NOMO-1 treated with dmso at 0.1 percent for 144 hours (cell line): ENCODE results near the gene EHD4.
A peak's percentile ranks its signal among the peaks of the same experiment; 100 is the strongest.

Experiments used
- DNase-seq: peaks from one replicate; lab custom pipeline; 2025; ENCODE audit not compliant: unreplicated experiment; lab: John Stamatoyannopoulos, UW

EHD4 gene

DNA sequence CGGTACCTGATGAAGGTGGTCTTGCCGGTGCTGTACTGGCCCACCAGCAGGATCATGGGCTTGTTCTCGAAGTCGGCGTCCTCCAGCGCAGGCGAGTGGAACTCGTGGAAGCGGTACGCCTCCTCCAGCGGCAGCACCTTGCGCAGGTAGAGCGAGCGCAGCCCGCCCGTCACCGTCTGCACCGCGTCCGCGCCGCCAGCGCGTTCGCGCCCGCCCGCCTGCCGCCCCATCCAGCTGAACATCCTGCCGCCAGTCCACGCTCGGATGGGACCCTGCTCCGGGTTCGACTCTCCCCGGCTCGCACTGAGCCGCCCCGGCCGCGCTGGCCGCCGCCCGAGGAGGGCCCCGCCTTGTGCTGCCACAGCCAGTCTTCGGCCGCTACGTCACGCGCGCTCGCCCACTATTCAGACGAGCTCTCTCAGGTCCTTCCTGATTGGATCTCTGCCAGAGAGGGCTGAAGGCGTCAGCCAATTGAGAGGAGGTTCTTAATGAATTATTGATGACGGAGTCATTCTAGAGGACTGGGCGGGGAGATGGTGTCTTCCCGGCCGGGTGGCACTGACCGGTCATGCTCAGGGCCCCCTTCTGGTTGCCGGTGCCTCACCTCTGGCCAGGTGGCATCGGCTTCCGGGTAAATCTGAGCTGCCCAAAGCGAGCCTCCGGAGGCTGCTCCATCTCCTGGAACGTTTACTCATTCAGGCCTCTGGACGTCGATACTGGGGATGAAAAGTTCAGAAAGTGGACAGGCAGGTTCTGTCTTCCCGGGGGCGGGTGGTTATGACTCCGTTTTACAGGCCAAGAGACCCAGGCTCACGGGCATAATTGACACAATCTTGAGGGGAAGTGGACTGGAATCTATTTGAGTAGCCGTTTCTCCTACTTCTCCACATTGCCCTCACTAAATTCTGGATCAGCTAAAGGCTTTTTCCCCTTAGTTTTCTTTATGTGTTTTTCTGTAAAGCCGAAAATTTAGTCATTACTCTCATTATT is at the start of gene EHD4:
Gene EHD4 (minus strand): TSS at position 305 of the 990 bp plus-strand sequence. CDS start 63 bp downstream, at position 242.
- DNase-seq: peak; percentile 96

GRCh38 chr15:42021593-42021992 is 49.2 kb upstream of the EHD4 start:
- DNase-seq: no peak

- no peak for DNase-seq
These were observed 48.4 kb upstream of the EHD4 start, which contains the start of gene PLA2G4E for GRCh38 chr15:42020713-42021273. PLA2G4E (minus strand) TSS chr15:42021042; CDS start chr15:42021030, 12 bp downstream.

- DNase-seq: no peak
These were observed 46.2 kb upstream of the EHD4 start for GRCh38 chr15:42018306-42019224.

- no peak for DNase-seq
These were observed 44.6 kb upstream of the EHD4 start for GRCh38 chr15:42016971-42017370.

DNA sequence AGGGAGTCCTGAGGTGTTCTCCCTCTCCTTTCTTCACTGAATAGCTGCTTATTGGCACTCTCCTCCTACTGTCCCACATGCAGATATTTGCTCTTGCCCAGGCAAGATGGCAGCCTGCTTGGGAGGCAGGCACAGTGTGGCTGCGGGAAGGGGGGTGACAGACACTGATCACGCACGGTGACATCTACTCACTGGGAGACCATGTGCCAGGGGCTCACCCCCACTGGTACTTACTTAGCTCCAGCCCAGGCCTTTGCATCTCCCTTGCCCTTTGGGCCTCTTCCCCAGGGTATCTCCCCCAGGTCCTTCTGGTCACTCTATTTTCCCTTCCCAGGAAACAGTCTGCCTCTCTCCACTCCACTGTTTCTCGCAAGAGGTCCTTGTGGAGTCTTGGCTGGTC is 42.0 kb upstream of the EHD4 start:
- DNase-seq: no peak

- DNase-seq: no peak
These were observed 40.6 kb upstream of the EHD4 start for GRCh38 chr15:42012928-42013482.

DNA sequence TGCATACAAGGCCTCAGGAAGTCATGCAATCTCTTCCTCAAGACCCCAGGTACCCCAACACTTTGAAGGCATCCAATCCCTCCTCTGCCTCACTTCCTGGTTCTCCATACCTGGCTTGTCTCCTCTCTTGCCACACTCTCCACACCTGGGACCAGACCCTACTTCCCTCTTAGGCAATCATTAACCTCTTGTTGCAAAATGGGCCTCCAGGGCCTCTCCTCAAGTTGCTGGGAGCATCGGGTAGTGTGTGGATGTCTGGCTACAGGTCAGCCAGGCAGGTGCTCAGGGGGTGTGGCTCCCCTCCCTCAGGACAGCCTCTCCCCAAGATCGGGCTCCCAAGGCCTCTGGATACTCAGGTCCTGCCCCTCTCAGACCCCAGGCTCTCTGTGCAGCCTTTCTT is 39.9 kb upstream of the EHD4 start:
- no peak for DNase-seq

- DNase-seq: no peak
These were observed 38.7 kb upstream of the EHD4 start for GRCh38 chr15:42011074-42011473.

DNA sequence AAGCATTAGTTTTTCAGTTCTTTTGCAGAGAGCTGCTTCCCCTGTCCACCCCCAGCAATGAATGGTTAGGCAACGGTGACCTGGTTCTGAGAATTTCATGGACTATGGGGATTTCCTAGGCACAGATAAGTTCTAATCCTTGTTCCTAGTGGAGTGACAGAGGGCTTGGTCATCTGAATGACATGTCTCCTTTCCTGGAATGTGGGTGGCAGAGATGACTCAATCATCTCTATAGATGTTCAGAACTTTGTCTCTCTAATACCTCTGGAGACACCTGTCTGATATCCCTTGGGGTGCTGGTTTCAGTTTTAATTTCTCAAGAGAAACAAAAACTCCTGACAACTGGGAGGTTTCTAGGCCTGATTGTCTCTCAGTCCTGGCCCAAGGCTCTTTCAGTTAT is 38.1 kb upstream of the EHD4 start:
- DNase-seq: no peak

DNA sequence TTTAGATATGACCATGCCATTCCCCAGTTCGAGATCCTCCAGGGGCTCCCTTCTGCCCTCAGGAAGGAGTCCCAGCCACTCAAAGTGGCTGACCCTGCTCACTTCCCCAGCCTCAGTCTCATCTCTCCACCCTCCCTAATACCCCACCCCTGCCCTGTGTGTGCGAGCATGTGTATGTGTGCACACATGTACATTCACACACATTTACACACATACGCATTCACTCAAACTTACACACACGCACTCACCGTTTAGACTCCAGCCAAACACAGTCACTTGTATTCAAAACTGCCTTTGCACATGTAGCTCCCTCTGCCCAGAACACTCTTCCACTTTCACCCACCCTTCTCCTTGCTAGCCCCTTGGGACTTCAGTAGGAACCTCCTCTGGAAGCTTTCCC is 37.1 kb upstream of the EHD4 start:
- DNase-seq: no peak

- no peak for DNase-seq
These were observed 36.7 kb upstream of the EHD4 start for GRCh38 chr15:42009022-42009421.

DNA sequence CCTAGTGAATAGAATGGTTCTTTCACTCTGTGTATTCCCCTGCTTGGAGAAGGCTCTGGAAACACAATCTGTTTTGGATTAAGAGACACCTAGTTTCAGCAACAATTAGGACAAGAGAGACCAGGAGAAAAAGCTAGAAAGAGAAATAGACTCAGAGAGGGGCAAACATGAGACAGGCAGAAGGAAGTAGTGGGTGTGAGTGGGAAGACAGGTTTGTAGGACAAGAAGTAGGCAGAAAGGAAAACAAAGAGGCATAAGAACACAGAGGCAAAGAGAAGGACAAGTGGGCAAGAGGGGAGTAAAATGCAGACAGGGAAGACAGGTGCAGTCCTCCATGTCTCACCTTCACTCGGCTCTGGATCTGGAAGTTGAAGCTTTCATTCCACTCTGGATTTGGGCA is 35.0 kb upstream of the EHD4 start:
- DNase-seq: no peak

DNA sequence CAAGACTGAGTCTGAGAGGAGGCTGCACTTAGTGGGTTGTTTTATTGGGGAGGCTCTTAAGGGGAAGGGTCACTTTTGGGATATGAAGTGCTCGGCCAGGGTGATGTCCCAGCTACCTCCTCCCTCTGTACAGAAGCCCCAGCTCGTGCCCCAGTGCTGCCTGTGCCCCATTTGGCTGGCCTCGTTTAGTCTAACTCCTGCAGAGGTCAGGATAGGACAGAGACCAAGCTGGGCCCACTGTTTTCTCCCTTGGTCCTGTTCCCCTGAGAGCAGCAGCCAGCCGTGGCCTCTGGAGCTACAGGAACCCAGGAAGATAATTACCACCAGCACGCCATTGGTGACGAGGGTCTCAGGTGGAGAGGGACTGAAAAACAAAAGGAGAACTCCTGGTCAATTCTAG is 30.0 kb upstream of the EHD4 start:
- no peak for DNase-seq

DNA sequence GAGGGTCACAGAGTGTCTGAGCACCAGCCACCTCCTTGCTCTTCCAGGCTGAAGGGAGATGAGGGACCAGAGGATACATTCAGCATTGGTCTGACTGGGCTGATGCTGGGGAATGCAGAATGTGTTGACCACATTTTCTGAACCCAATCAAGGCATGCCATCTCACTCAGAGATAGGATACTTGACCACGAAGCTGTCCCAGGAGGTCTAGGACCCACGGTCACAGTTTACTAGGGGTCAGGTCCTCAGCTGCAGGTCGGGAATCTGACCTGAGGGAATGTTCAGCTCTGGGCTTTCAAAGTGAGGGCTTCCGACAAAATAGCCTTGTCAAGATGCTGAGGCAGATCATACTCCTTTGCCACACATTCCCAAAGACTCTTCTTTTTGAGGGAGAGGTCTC is 28.9 kb upstream of the EHD4 start:
- DNase-seq: no peak

GRCh38 chr15:41999290-42000285 is 27.2 kb upstream of the EHD4 start:
- no peak for DNase-seq

DNA sequence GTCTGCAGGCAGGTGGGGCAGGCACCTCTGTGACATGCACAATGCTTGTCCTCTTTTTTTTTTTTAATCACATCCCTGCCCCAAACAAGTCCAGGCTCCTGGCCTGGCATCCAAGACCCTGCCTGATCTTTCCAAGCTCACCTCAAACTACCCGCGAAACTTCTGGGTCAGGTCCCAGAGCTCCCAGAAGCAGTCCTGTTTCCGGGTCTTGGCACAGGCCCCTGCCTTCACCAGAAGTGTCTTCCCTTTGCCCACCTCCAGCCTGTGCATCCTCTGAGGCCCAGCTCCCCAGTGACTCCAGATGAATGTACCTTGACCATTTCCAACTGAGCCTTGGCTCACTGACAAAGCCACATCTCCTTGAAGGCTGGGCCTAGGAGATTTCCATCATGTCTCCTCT is 25.5 kb upstream of the EHD4 start:
- DNase-seq: no peak

DNA sequence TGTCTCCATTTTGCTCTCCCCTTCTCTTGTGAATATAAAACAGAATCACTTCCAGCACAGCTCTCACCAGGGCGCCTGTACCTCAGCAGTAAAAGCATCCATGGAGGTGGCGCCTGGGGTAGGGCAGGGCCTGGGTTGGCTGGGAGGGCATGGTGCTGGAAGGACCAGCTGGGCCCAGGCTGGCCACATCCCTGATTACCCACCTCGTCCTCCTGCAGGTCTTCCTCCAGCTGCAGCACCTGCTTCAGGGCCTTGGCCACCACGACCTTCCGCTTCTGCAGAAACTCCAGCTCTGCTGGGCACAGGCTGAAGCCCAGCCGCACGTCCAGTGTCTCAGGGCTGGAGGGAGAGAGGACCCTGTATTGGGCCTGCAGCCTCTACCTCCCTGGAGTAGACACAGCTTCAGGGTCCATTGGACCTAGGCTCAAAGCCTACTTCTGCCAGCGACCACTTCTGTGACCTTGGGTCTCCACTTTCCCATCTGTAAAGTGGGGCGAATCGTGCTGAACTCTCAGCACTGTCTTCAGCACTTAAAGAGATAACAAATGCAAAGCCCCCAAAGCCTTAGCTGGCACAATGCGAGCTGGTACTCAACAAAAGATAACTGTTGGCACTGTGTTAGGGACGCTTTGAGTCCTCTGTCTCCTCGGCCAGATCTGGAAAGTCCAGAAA is 24.7 kb upstream of the EHD4 start:
- no peak for DNase-seq

GRCh38 chr15:41996376-41996775 is 24.0 kb upstream of the EHD4 start:
- no peak for DNase-seq
